Activated CD8-positive, alpha-beta memory T cell treated with anti-CD3 and anti-CD28 coated beads for 4 hours (primary cell): ENCODE results near the gene ATP5ME.
"Not testable (repeated sequence)": the region's sequence is repeated elsewhere in the genome, so short reads cannot be mapped to it uniquely, and the experiment has no call there.

Source experiments
- DNase-seq, 2 donors: peaks; one replicate each; pipeline ENCODE4 v3.0.0-alpha.2; 2020; ENCODE audit warnings: low read depth in 2 of 2

Gene ATP5ME

GRCh38 chr4:683982-684622 lies 10.0 kb upstream of the ATP5ME start:
- DNase-seq: no peak

- no peak for DNase-seq
Measured at GRCh38 chr4:683247-683897, 9.3 kb upstream of the ATP5ME start.

- no peak for DNase-seq
Measured at GRCh38 chr4:682490-683172, 8.6 kb upstream of the ATP5ME start.

- DNase-seq: no peak
Measured at GRCh38 chr4:681736-682451, 7.8 kb upstream of the ATP5ME start.

GRCh38 chr4:680928-681645 lies 7.0 kb upstream of the ATP5ME start:
- peak in 1 of 2 donors; percentile 27 for DNase-seq

GRCh38 chr4:680551-680927 lies 6.5 kb upstream of the ATP5ME start:
- no peak for DNase-seq

GRCh38 chr4:680091-680490 lies 6.0 kb upstream of the ATP5ME start:
- DNase-seq: no peak

GRCh38 chr4:679629-680028 lies 5.6 kb upstream of the ATP5ME start:
- no peak for DNase-seq

GRCh38 chr4:679104-679481 lies 5.0 kb upstream of the ATP5ME start:
- no peak for DNase-seq

GRCh38 chr4:678331-679103 lies 4.4 kb upstream of the ATP5ME start:
- no peak for DNase-seq

- no peak for DNase-seq
Measured at GRCh38 chr4:677431-678293, 3.6 kb upstream of the ATP5ME start.

- no peak for DNase-seq
Measured at GRCh38 chr4:676871-677235, 2.8 kb upstream of the ATP5ME start.

- DNase-seq: no peak
Measured at GRCh38 chr4:675980-676870, 2.1 kb upstream of the ATP5ME start.

- DNase-seq: no peak
Measured at GRCh38 chr4:675036-675882, 1.2 kb upstream of the ATP5ME start.

GRCh38 chr4:673349-674091 lies 556 bp downstream of the ATP5ME start:
- DNase-seq: no peak

- DNase-seq: no peak
Measured at GRCh38 chr4:671769-672168, 2.3 kb downstream of the ATP5ME start.

- DNase-seq: not testable (repeated sequence)
Measured at GRCh38 chr4:669806-670559, 4.1 kb downstream of the ATP5ME start.
